Measurements from ENCODE around the gene CNKSR1.

DNA sequence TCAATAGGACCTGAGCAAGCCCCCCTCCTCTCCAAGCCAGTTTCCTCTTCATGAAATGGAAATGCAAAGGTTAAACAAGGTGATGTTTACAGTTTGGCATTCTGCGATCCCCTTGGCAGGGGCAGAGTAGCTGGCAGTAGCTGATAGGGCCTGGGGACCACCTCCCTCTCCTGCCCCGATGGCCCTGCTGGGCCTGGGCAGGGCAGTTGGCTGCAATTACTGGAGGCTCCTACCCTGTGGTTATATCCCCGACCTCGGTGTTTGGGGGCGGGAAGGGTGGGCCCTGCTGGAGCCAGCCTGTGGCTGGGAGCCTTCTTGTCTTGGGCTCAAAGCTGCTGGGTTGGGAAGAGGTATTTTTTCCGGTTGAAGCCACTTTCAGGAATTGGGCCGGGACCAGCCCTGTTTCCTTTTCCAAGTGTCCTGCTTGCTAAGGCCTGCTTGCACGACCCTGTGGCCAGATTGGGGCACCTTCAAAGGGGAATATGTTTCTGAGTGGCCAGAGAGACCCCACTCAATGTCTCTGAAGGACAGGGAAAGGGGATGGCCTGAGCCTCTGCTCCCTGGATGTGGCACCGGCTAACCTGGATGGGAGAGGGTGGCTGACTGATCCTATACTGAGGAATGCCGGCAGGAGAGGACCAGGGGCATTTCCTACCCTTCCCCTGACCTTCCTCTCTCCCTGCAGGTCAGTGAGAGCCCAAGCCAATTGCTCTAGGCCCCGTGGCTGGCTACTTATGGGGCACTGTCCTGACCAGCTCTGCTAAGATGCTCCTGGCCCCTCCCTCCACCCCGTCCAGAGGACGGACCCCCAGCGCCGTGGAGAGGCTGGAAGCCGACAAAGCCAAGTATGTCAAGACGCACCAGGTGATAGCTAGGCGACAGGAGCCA is 16.5 kb upstream of the CNKSR1 start:
- TF ChIP-seq MIXL1 (CRISPR knock-in tag; IDR thresholded peaks at IDR 0.05) (no peak), TOE1 (CRISPR knock-in tag; IDR thresholded peaks at IDR 0.05) (no peak), SP2 (CRISPR knock-in tag; IDR thresholded peaks at IDR 0.05) (no peak), ZNF343 (CRISPR knock-in tag; IDR thresholded peaks at IDR 0.05) (no peak), SETDB1 (CRISPR knock-in tag; IDR thresholded peaks at IDR 0.05; ENCODE audit: borderline replicate concordance) (no peak), HDAC2 (CRISPR knock-in tag; IDR thresholded peaks at IDR 0.05) (no peak), TBP (CRISPR knock-in tag; IDR thresholded peaks at IDR 0.05) (no peak), MXI1 (IDR thresholded peaks at IDR 0.05; ENCODE audit: borderline replicate concordance, low read depth, low read length) (no peak), BHLHE40 (IDR thresholded peaks at IDR 0.05; ENCODE audit: low read length) (no peak)
- TF ChIP-seq, protein P1, sequence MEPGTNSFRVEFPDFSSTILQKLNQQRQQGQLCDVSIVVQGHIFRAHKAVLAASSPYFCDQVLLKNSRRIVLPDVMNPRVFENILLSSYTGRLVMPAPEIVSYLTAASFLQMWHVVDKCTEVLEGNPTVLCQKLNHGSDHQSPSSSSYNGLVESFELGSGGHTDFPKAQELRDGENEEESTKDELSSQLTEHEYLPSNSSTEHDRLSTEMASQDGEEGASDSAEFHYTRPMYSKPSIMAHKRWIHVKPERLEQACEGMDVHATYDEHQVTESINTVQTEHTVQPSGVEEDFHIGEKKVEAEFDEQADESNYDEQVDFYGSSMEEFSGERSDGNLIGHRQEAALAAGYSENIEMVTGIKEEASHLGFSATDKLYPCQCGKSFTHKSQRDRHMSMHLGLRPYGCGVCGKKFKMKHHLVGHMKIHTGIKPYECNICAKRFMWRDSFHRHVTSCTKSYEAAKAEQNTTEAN (CRISPR knock-in tag; conservative IDR thresholded peaks at IDR 0.05), result no peak
- TF ChIP-seq, protein P2, sequence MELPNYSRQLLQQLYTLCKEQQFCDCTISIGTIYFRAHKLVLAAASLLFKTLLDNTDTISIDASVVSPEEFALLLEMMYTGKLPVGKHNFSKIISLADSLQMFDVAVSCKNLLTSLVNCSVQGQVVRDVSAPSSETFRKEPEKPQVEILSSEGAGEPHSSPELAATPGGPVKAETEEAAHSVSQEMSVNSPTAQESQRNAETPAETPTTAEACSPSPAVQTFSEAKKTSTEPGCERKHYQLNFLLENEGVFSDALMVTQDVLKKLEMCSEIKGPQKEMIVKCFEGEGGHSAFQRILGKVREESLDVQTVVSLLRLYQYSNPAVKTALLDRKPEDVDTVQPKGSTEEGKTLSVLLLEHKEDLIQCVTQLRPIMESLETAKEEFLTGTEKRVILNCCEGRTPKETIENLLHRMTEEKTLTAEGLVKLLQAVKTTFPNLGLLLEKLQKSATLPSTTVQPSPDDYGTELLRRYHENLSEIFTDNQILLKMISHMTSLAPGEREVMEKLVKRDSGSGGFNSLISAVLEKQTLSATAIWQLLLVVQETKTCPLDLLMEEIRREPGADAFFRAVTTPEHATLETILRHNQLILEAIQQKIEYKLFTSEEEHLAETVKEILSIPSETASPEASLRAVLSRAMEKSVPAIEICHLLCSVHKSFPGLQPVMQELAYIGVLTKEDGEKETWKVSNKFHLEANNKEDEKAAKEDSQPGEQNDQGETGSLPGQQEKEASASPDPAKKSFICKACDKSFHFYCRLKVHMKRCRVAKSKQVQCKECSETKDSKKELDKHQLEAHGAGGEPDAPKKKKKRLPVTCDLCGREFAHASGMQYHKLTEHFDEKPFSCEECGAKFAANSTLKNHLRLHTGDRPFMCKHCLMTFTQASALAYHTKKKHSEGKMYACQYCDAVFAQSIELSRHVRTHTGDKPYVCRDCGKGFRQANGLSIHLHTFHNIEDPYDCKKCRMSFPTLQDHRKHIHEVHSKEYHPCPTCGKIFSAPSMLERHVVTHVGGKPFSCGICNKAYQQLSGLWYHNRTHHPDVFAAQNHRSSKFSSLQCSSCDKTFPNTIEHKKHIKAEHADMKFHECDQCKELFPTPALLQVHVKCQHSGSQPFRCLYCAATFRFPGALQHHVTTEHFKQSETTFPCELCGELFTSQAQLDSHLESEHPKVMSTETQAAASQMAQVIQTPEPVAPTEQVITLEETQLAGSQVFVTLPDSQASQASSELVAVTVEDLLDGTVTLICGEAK (IDR thresholded peaks at IDR 0.05), result no peak
- TF ChIP-seq, protein P2 (CRISPR knock-in tag; IDR thresholded peaks at IDR 0.05), result no peak
- TF ChIP-seq, protein P3, sequence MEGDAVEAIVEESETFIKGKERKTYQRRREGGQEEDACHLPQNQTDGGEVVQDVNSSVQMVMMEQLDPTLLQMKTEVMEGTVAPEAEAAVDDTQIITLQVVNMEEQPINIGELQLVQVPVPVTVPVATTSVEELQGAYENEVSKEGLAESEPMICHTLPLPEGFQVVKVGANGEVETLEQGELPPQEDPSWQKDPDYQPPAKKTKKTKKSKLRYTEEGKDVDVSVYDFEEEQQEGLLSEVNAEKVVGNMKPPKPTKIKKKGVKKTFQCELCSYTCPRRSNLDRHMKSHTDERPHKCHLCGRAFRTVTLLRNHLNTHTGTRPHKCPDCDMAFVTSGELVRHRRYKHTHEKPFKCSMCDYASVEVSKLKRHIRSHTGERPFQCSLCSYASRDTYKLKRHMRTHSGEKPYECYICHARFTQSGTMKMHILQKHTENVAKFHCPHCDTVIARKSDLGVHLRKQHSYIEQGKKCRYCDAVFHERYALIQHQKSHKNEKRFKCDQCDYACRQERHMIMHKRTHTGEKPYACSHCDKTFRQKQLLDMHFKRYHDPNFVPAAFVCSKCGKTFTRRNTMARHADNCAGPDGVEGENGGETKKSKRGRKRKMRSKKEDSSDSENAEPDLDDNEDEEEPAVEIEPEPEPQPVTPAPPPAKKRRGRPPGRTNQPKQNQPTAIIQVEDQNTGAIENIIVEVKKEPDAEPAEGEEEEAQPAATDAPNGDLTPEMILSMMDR (CRISPR knock-in tag; IDR thresholded peaks at IDR 0.05), result no peak
- TF ChIP-seq, protein P4, sequence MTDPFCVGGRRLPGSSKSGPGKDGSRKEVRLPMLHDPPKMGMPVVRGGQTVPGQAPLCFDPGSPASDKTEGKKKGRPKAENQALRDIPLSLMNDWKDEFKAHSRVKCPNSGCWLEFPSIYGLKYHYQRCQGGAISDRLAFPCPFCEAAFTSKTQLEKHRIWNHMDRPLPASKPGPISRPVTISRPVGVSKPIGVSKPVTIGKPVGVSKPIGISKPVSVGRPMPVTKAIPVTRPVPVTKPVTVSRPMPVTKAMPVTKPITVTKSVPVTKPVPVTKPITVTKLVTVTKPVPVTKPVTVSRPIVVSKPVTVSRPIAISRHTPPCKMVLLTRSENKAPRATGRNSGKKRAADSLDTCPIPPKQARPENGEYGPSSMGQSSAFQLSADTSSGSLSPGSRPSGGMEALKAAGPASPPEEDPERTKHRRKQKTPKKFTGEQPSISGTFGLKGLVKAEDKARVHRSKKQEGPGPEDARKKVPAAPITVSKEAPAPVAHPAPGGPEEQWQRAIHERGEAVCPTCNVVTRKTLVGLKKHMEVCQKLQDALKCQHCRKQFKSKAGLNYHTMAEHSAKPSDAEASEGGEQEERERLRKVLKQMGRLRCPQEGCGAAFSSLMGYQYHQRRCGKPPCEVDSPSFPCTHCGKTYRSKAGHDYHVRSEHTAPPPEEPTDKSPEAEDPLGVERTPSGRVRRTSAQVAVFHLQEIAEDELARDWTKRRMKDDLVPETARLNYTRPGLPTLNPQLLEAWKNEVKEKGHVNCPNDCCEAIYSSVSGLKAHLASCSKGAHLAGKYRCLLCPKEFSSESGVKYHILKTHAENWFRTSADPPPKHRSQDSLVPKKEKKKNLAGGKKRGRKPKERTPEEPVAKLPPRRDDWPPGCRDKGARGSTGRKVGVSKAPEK (CRISPR knock-in tag; IDR thresholded peaks at IDR 0.05; ENCODE audit: borderline replicate concordance), result no peak

All from HepG2 (cell line).